H9 (cell line): ENCODE results near the gene PRR33. TPM values are rescaled to one million over a fixed set of nuclear protein-coding genes. Genes with fewer than 3 reads are reported as not detected.

Source experiments
- DNase-seq: peaks from one replicate; pipeline ENCODE4 v3.0.0-alpha.2; 2017
- H2AFZ ChIP-seq: one replicate; pipeline ENCODE4 v1.6.1; 2013; ENCODE audit warnings: mild to moderate bottlenecking, low read length, control low read depth, moderate library complexity
- H2AK5ac ChIP-seq: 2 replicates; pipeline ENCODE4 v1.6.1; 2013; ENCODE audit warnings: low read length, control low read depth, mixed read lengths; ENCODE audit not compliant: insufficient read length
- H2BK120ac ChIP-seq: one replicate; pipeline ENCODE4 v1.6.1; 2013; ENCODE audit warnings: low read depth, mild to moderate bottlenecking, low read length, control low read depth, inconsistent platforms; ENCODE audit not compliant: poor library complexity, severe bottlenecking
- H2BK12ac ChIP-seq: 2 replicates; pipeline ENCODE4 v1.6.1; 2013; ENCODE audit warnings: low read length, control low read depth, mixed read lengths, low read depth; ENCODE audit not compliant: insufficient read length
- H2BK15ac ChIP-seq: 2 replicates; pipeline ENCODE4 v1.6.1; 2013; ENCODE audit warnings: low read depth, low read length, control low read depth
- H2BK20ac ChIP-seq: one replicate; pipeline ENCODE4 v1.6.1; 2013; ENCODE audit warnings: low read depth, mild to moderate bottlenecking, low read length, control low read depth, inconsistent platforms; ENCODE audit not compliant: poor library complexity, severe bottlenecking
- H2BK5ac ChIP-seq: 2 replicates; pipeline ENCODE4 v1.6.1; 2013; ENCODE audit warnings: low read length, control low read depth, mixed read lengths; ENCODE audit not compliant: insufficient read length
- H3K14ac ChIP-seq: 2 replicates; pipeline ENCODE4 v1.6.1; 2013; ENCODE audit warnings: low read length, control low read depth; ENCODE audit not compliant: insufficient read depth
- H3K18ac ChIP-seq: 2 replicates; pipeline ENCODE4 v1.6.1; 2013; ENCODE audit warnings: low read depth, mild to moderate bottlenecking, mixed read lengths, low read length, control low read depth; ENCODE audit not compliant: insufficient read length
- H3K23ac ChIP-seq: 2 replicates; pipeline ENCODE4 v1.6.1; 2013; ENCODE audit warnings: low read length, control low read depth, mixed read lengths, low read depth; ENCODE audit not compliant: insufficient read length
- H3K23me2 ChIP-seq: 2 replicates; pipeline ENCODE4 v1.6.1; 2013; ENCODE audit warnings: low read depth, mild to moderate bottlenecking, mixed read lengths, low read length, control low read depth; ENCODE audit not compliant: insufficient read length, poor library complexity, severe bottlenecking
- H3K27ac ChIP-seq: 2 replicates; pipeline ENCODE4 v1.5.1; 2013; ENCODE audit warnings: low read length, control low read depth, mixed read lengths, low read depth; ENCODE audit not compliant: insufficient read length
- H3K27me3 ChIP-seq: 2 replicates; pipeline ENCODE4 v1.6.1; 2013; ENCODE audit warnings: low read length, control low read depth, inconsistent platforms; ENCODE audit not compliant: insufficient read depth
- H3K4ac ChIP-seq: 2 replicates; pipeline ENCODE4 v1.6.1; 2013; ENCODE audit warnings: low read depth, mild to moderate bottlenecking, control low read depth, inconsistent platforms, low read length, moderate library complexity
- H3K4me1 ChIP-seq: 2 replicates; pipeline ENCODE4 v1.6.1; 2013; ENCODE audit warnings: low read length, control low read depth, inconsistent platforms; ENCODE audit not compliant: insufficient read depth
- H3K4me2 ChIP-seq: 2 replicates; pipeline ENCODE4 v1.6.1; 2013; ENCODE audit warnings: low read length, control low read depth, mixed read lengths; ENCODE audit not compliant: insufficient read length, insufficient read depth
- H3K56ac ChIP-seq: 2 replicates; pipeline ENCODE4 v1.6.1; 2013; ENCODE audit warnings: low read depth, mild to moderate bottlenecking, mixed read lengths, low read length, control low read depth; ENCODE audit not compliant: insufficient read length
- H3K79me1 ChIP-seq: 2 replicates; pipeline ENCODE4 v1.6.1; 2013; ENCODE audit warnings: low read depth, mild to moderate bottlenecking, moderate library complexity, low read length, control low read depth, inconsistent platforms; ENCODE audit not compliant: insufficient read depth, poor library complexity, severe bottlenecking
- H3K79me2 ChIP-seq: 2 replicates; pipeline ENCODE4 v1.6.1; 2013; ENCODE audit warnings: low read length, control low read depth, inconsistent platforms; ENCODE audit not compliant: insufficient read depth
- H3K9ac ChIP-seq: 2 replicates; pipeline ENCODE4 v1.6.1; 2013; ENCODE audit warnings: low read length, control low read depth, mixed read lengths; ENCODE audit not compliant: insufficient read length; ENCODE audit errors: extremely low read depth
- H3K9me3 ChIP-seq: one replicate; pipeline ENCODE4 v1.6.1; 2013; ENCODE audit warnings: low read depth, low read length, inconsistent platforms; ENCODE audit not compliant: control insufficient read depth
- H3T11ph ChIP-seq: one replicate; pipeline ENCODE4 v1.6.1; 2013; ENCODE audit warnings: mild to moderate bottlenecking, low read length, control low read depth, inconsistent platforms
- H4K20me1 ChIP-seq: one replicate; pipeline ENCODE4 v1.6.1; 2013; ENCODE audit not compliant: control insufficient read depth, insufficient read length, insufficient read depth
- H4K5ac ChIP-seq: 2 replicates; pipeline ENCODE4 v1.6.1; 2013; ENCODE audit warnings: low read depth, mild to moderate bottlenecking, mixed read lengths, low read length, control low read depth; ENCODE audit not compliant: insufficient read length
- H4K8ac ChIP-seq: replicated peaks from 2 replicates; pipeline ENCODE4 v1.6.1; 2013; ENCODE audit warnings: low read length, control low read depth, mixed read lengths, low read depth; ENCODE audit not compliant: insufficient read length
- H4K91ac ChIP-seq: 2 replicates; pipeline ENCODE4 v1.6.1; 2013; ENCODE audit warnings: low read depth, mild to moderate bottlenecking, moderate library complexity, mixed read lengths, low read length, control low read depth; ENCODE audit not compliant: insufficient read length
- H3K27ac Mint-ChIP-seq, 3 experiments: 2 replicates in 2 of 3; 3 replicates in 1 of 3; pipeline ENCODE4 v1.8.0; 2020 to 2021; ENCODE audit warnings: mixed read lengths in 3 of 3, mild to moderate bottlenecking in 1 of 3, moderate library complexity in 1 of 3
- H3K27me3 Mint-ChIP-seq: 2 replicates; pipeline ENCODE4 v1.8.0; 2021; ENCODE audit warnings: low read depth, mild to moderate bottlenecking, moderate library complexity, mixed read lengths
- H3K36me3 Mint-ChIP-seq, 3 experiments: 2 replicates in 2 of 3; 3 replicates in 1 of 3; pipeline ENCODE4 v1.8.0; 2020 to 2021; ENCODE audit warnings: low read depth in 3 of 3, mixed read lengths in 3 of 3; ENCODE audit not compliant: insufficient read depth in 1 of 3
- H3K4me1 Mint-ChIP-seq, 2 experiments: 2 replicates each; pipeline ENCODE4 v1.8.0; 2020; ENCODE audit warnings: mixed read lengths in 2 of 2
- H3K4me3 Mint-ChIP-seq, 2 experiments: 2 replicates in 1 of 2; 3 replicates in 1 of 2; pipeline ENCODE4 v1.8.0; 2020 to 2021; ENCODE audit warnings: mild to moderate bottlenecking in 2 of 2, mixed read lengths in 2 of 2, moderate library complexity in 1 of 2
- H3K9me3 Mint-ChIP-seq, 2 experiments: 2 replicates in 1 of 2; 3 replicates in 1 of 2; pipeline ENCODE4 v1.8.0; 2020; ENCODE audit warnings: mild to moderate bottlenecking in 2 of 2, mixed read lengths in 2 of 2, moderate library complexity in 1 of 2
- WGBS: extraction: QIAGEN DNeasy Blood & Tissue Kit; methylation state at CpG from one replicate; pipeline ENCODE4 v1.1.7; 2013; ENCODE audit warnings: missing lambda C conversion rate, low lambda C conversion rate, mixed read lengths; ENCODE audit not compliant: insufficient read length; ENCODE audit errors: extremely low coverage; 5-methylcytosine and 5-hydroxymethylcytosine counted together
- total RNA-seq: library from RNA; stranded (reverse); gene quantifications from 2 replicates; pipeline ENCODE4 v1.2.1, GENCODE V29; 2021
- TF ChIP-seq, protein P1 (sequence below): fragments of 200-600 bp; sonication (generic); conservative IDR thresholded peaks from 3 replicates; pipeline ENCODE4 v1.8.0; 2021; ENCODE audit warnings: antibody characterized with exemption, mild to moderate bottlenecking

The PRR33 gene
- total RNA-seq, 1 experiment from 2014 or later, result not detected

DNA sequence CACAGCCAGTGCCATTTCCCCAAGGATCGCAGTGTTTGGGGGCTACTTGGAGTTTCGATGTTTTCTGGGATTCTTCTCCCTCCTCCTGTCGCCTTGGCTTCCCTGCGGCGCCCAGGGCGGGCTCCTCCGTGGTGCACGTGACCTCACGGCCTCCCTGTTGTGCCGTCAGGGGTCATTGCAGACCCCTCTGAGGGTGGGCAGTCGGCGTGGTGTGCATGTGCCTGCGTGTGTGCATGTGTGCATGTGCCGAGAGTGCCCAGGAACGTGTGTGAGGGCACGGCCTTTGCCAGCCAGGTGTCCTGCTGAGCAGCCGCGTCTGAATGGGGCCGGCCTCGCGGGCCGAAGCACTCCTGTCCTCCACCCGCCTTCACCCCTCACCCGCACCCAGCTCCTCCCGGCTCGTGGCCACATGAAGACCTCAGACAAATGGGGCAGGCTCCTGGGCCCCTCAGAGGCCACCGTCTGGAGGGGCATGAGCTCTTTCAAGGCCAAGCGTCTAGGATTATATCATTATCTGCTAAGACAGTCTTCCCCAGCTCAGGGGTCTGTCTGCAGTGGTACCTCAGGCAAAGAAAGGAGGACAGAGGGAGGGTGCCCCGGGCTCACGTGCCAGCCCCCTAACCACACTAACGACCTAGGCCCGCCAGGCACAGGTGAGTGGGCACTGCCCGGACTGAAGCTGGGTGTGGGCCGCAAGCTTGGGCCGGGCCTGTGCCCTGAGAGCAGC is 46.1 kb upstream of the PRR33 start:
- Mint-ChIP-seq H3K27ac (no peak overlapping the region; a peak in 1 of 7 replicates), H3K4me3 (no peak overlapping the region), H3K9me3 (no peaks in the 10 kb centered on the region; a peak in 1 of 5 replicates), H3K4me1 (peaks cover 0 to 12% of the 10 kb centered on the region in 2 experiments; a peak in 2 of 4 replicates), H3K36me3 (no peaks in the 10 kb centered on the region), H3K27me3 (peaks cover 20% of the 10 kb centered on the region)
- no peak overlapping the region for H3K4ac ChIP-seq
- H2BK15ac ChIP-seq, result no peak overlapping the region
- H3K27me3 ChIP-seq, result no peaks in the 10 kb centered on the region
- DNase-seq, result no peak
- no peak overlapping the region for H2BK12ac ChIP-seq
- H3K23ac ChIP-seq, result no peak overlapping the region
- no peak overlapping the region for H3K14ac ChIP-seq
- no peaks in the 10 kb centered on the region for H3K9me3 ChIP-seq
- H3T11ph ChIP-seq, result no peak overlapping the region
- no peaks in the 10 kb centered on the region for H3K4me1 ChIP-seq
- WGBS, result no CpG with 5 or more reads among the region's 35 CpGs
- H3K79me1 ChIP-seq, result no peaks in the 10 kb centered on the region
- H2AK5ac ChIP-seq, result no peak overlapping the region
- no peak overlapping the region for H4K5ac ChIP-seq
- no peak overlapping the region for H2AFZ ChIP-seq
- H3K79me2 ChIP-seq, result no peaks in the 10 kb centered on the region
- no peak overlapping the region for H3K9ac ChIP-seq
- H2BK120ac ChIP-seq, result no peak overlapping the region
- H2BK20ac ChIP-seq, result no peak overlapping the region
- TF ChIP-seq, protein P1, sequence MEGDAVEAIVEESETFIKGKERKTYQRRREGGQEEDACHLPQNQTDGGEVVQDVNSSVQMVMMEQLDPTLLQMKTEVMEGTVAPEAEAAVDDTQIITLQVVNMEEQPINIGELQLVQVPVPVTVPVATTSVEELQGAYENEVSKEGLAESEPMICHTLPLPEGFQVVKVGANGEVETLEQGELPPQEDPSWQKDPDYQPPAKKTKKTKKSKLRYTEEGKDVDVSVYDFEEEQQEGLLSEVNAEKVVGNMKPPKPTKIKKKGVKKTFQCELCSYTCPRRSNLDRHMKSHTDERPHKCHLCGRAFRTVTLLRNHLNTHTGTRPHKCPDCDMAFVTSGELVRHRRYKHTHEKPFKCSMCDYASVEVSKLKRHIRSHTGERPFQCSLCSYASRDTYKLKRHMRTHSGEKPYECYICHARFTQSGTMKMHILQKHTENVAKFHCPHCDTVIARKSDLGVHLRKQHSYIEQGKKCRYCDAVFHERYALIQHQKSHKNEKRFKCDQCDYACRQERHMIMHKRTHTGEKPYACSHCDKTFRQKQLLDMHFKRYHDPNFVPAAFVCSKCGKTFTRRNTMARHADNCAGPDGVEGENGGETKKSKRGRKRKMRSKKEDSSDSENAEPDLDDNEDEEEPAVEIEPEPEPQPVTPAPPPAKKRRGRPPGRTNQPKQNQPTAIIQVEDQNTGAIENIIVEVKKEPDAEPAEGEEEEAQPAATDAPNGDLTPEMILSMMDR, result no peak
- no peak overlapping the region for H3K18ac ChIP-seq
- H3K27ac ChIP-seq, result no peak overlapping the region
- no peaks in the 10 kb centered on the region for H4K20me1 ChIP-seq
- peaks cover 3% of the 10 kb centered on the region for H3K23me2 ChIP-seq
- H3K4me2 ChIP-seq, result no peak overlapping the region
- H2BK5ac ChIP-seq, result no peak overlapping the region
- H4K91ac ChIP-seq, result no peak overlapping the region
- H4K8ac ChIP-seq, result no peak overlapping the region
- no peak overlapping the region for H3K56ac ChIP-seq
